ENCODE results near the gene PTCH1. TPM values are rescaled to one million over a fixed set of nuclear protein-coding genes. Genes with fewer than 3 reads are reported as not detected.
A peak's percentile ranks its signal among the peaks of the same experiment; 100 is the strongest.

The PTCH1 gene
- total and polyA plus RNA-seq, 2 donors (not counting 1 experiment from before 2014, with no cell fraction given), result 3.3 to 20.1 TPM

- Histone ChIP-seq H3K9me3 (ENCODE audit: control insufficient read depth, insufficient read depth, low read depth, low read length) (no peaks in the 10 kb centered on the region), H4K20me1 (ENCODE audit: control insufficient read depth, extremely low read depth, insufficient read depth, low read length) (no peaks in the 10 kb centered on the region), H3K4me3 (replicated peaks in 1 of 4; ENCODE audit: control extremely low read depth in 1 of 4, insufficient read depth in 1 of 4, low read depth in 3 of 4, low read length in 4 of 4) (no peak overlapping the region), H3K27me3 (ENCODE audit: control insufficient read depth, insufficient read depth, low read length) (no peaks in the 10 kb centered on the region), H2AFZ (ENCODE audit: low read length) (no peak overlapping the region), H3K4me2 (ENCODE audit: extremely low read depth, insufficient read depth, low read length) (no peak overlapping the region), H3K4me1 (ENCODE audit: control insufficient read depth, extremely low read depth, insufficient read depth, low read length) (no peaks in the 10 kb centered on the region), H3K9ac (ENCODE audit: insufficient read depth, low read length) (no peak overlapping the region), H3K79me2 (ENCODE audit: control insufficient read depth, insufficient read depth, low read length) (no peaks in the 10 kb centered on the region), H3K36me3 (ENCODE audit: control insufficient read depth, insufficient read depth, low read length) (no peaks in the 10 kb centered on the region), H3K27ac (ENCODE audit: insufficient read depth, low read length) (no peak overlapping the region)
- DNase-seq (ENCODE audit: low read depth in 2 of 2), result no peak
- TF ChIP-seq EZH2 (IDR thresholded peaks at IDR 0.05; ENCODE audit: low read length, missing control alignments) (no peak), CTCF (conservative IDR thresholded peaks at IDR 0.05 in 1 of 2, IDR thresholded peaks at IDR 0.05 in 1 of 2; ENCODE audit: low read depth in 1 of 2, low read length in 2 of 2) (no peak)
These were observed 109.2 kb downstream of the PTCH1 start for GRCh38 chr9:95407524-95407923.

GRCh38 chr9:95406121-95406520 is 110.7 kb downstream of the PTCH1 start:
- H3K9ac ChIP-seq (ENCODE audit: insufficient read depth, low read length), result no peak overlapping the region
- no peak overlapping the region for H3K4me3 ChIP-seq (replicated peaks in 1 of 4; ENCODE audit: control extremely low read depth in 1 of 4, insufficient read depth in 1 of 4, low read depth in 3 of 4, low read length in 4 of 4)
- TF ChIP-seq EZH2 (IDR thresholded peaks at IDR 0.05; ENCODE audit: low read length, missing control alignments) (no peak), CTCF (conservative IDR thresholded peaks at IDR 0.05 in 1 of 2, IDR thresholded peaks at IDR 0.05 in 1 of 2; ENCODE audit: low read depth in 1 of 2, low read length in 2 of 2) (no peak)
- H3K27ac ChIP-seq (ENCODE audit: insufficient read depth, low read length), result no peak overlapping the region
- DNase-seq (ENCODE audit: low read depth in 2 of 2), result peak in 1 of 2 donors; percentile 90
- no peaks in the 10 kb centered on the region for H3K27me3 ChIP-seq (ENCODE audit: control insufficient read depth, insufficient read depth, low read length)
- no peaks in the 10 kb centered on the region for H4K20me1 ChIP-seq (ENCODE audit: control insufficient read depth, extremely low read depth, insufficient read depth, low read length)
- no peaks in the 10 kb centered on the region for H3K9me3 ChIP-seq (ENCODE audit: control insufficient read depth, insufficient read depth, low read depth, low read length)
- H3K4me1 ChIP-seq (ENCODE audit: control insufficient read depth, extremely low read depth, insufficient read depth, low read length), result no peaks in the 10 kb centered on the region
- H2AFZ ChIP-seq (ENCODE audit: low read length), result no peak overlapping the region
- no peak overlapping the region for H3K4me2 ChIP-seq (ENCODE audit: extremely low read depth, insufficient read depth, low read length)
- H3K36me3 ChIP-seq (ENCODE audit: control insufficient read depth, insufficient read depth, low read length), result no peaks in the 10 kb centered on the region
- H3K79me2 ChIP-seq (ENCODE audit: control insufficient read depth, insufficient read depth, low read length), result no peaks in the 10 kb centered on the region

GRCh38 chr9:95399261-95399660 is 117.5 kb downstream of the PTCH1 start:
- TF ChIP-seq EZH2 (IDR thresholded peaks at IDR 0.05; ENCODE audit: low read length, missing control alignments) (no peak), CTCF (conservative IDR thresholded peaks at IDR 0.05 in 1 of 2, IDR thresholded peaks at IDR 0.05 in 1 of 2; ENCODE audit: low read depth in 1 of 2, low read length in 2 of 2) (no peak)
- Histone ChIP-seq H4K20me1 (ENCODE audit: control insufficient read depth, extremely low read depth, insufficient read depth, low read length) (no peaks in the 10 kb centered on the region), H3K27ac (ENCODE audit: insufficient read depth, low read length) (no peak overlapping the region), H3K9ac (ENCODE audit: insufficient read depth, low read length) (no peak overlapping the region), H3K79me2 (ENCODE audit: control insufficient read depth, insufficient read depth, low read length) (no peaks in the 10 kb centered on the region), H3K9me3 (ENCODE audit: control insufficient read depth, insufficient read depth, low read depth, low read length) (no peaks in the 10 kb centered on the region), H3K4me3 (replicated peaks in 1 of 4; ENCODE audit: control extremely low read depth in 1 of 4, insufficient read depth in 1 of 4, low read depth in 3 of 4, low read length in 4 of 4) (no peak overlapping the region), H3K36me3 (ENCODE audit: control insufficient read depth, insufficient read depth, low read length) (no peaks in the 10 kb centered on the region), H2AFZ (ENCODE audit: low read length) (no peak overlapping the region), H3K27me3 (ENCODE audit: control insufficient read depth, insufficient read depth, low read length) (no peaks in the 10 kb centered on the region), H3K4me2 (ENCODE audit: extremely low read depth, insufficient read depth, low read length) (no peak overlapping the region), H3K4me1 (ENCODE audit: control insufficient read depth, extremely low read depth, insufficient read depth, low read length) (no peaks in the 10 kb centered on the region)
- no peak for DNase-seq (ENCODE audit: low read depth in 2 of 2)

Other genes starting within 250 kb of the PTCH1 start
- 7.4 and 8.9 TPM in 2 replicates for gene FANCC, start 199.3 kb downstream of the PTCH1 start, total RNA-seq
- gene FANCC, start 199.3 kb downstream of the PTCH1 start, polyA plus RNA-seq, result 9.0 and 9.2 TPM in 2 replicates

Data from fibroblast of lung (primary cell).